Urinary bladder (tissue), 4 donors: Measurements from ENCODE around the gene TTC21A. TPM values are rescaled to one million over a fixed set of nuclear protein-coding genes. Genes with fewer than 3 reads are reported as not detected.

Experiments
- DNase-seq: peaks from one replicate; pipeline ENCODE4 v3.0.0-alpha.2; 2015; ENCODE audit errors: extremely low spot score
- H3K27ac ChIP-seq: one replicate; pipeline ENCODE4 v1.5.1; 2013; ENCODE audit warnings: low read depth, mild to moderate bottlenecking, moderate library complexity
- H3K36me3 ChIP-seq: one replicate; pipeline ENCODE4 v1.6.1; 2013; ENCODE audit warnings: mild to moderate bottlenecking, moderate library complexity; ENCODE audit not compliant: insufficient read depth
- H3K4me1 ChIP-seq: one replicate; pipeline ENCODE4 v1.6.1; 2013; ENCODE audit warnings: mild to moderate bottlenecking, moderate library complexity; ENCODE audit not compliant: insufficient read depth
- H3K4me3 ChIP-seq: one replicate; pipeline ENCODE4 v1.5.1; 2013; ENCODE audit warnings: low read depth, low read length
- WGBS: extraction: QIAGEN DNeasy Blood & Tissue Kit; methylation state at CpG from one replicate; pipeline ENCODE4 v1.1.7; 2013; 5-methylcytosine and 5-hydroxymethylcytosine counted together
- polyA plus RNA-seq: library from polyadenylated mRNA; stranded (reverse); fragments of 200-250 nt; gene quantifications from one replicate; pipeline ENCODE4 v1.2.3, GENCODE V29; 2013
- small RNA-seq: library from RNA; depleted of rRNA; stranded (forward); fragments of <200 nt; gene quantifications from one replicate; pipeline ENCODE3, GENCODE V24; 2014
- total RNA-seq: library from RNA; depleted of rRNA; stranded (reverse); fragments of >200 nt; gene quantifications from one replicate; pipeline ENCODE4 v1.2.3, GENCODE V29; 2014
- donor health status: healthy with polysubstance abuse.
- donor health status: healthy.

The TTC21A gene
- total and polyA plus RNA-seq, 2 donors: 3.3 to 4.3 TPM

DNA sequence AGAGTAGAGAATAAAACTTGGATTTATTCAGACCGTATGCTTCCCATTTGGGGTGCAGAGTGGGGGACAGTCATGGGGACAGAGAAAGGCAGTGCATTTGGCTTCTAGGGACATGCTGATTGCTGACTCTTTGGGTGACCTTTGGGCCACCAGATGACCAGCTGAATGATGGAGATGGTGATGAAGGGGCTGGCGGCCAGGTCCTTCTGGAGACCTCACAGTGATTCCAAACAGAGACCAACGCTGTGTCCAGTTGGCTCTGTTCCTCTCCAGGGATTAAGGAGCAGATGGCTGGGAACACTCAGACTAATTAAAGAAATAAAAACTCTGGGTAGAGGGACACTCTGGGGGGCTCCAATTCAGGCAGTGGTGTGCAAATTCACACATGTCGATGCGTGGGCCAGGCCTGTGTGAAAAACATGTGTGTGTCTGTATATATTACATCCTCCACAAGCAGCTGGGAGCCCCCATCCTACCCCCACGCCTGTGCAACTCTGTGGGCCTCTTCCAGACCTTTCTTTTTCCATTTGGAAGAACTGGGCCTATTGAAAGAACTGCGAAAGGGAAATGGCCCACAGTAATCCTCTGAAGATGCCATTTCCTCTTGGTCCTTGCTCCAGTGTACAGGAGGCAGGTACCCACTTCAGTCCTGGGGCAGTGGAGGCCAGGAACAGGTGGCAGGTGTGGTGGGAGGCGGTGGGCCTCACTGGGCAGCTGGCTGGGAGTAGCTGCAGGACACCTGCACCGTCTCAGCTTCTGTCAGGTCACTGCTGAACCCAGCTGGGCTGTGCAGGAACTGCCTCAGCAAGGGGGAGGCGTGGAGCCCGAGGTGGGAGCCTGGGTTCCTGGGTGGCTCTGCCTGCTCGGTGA is 76.0 kb downstream of the TTC21A start:
- Histone ChIP-seq H3K36me3 (no peaks in the 10 kb centered on the region), H3K4me1 (no peaks in the 10 kb centered on the region), H3K4me3 (no peak overlapping the region), H3K27ac (peak overlapping the region; percentile 63)
- DNase-seq: no peak
- 55% methylated on average over 12 of the region's 12 CpGs for WGBS

DNA sequence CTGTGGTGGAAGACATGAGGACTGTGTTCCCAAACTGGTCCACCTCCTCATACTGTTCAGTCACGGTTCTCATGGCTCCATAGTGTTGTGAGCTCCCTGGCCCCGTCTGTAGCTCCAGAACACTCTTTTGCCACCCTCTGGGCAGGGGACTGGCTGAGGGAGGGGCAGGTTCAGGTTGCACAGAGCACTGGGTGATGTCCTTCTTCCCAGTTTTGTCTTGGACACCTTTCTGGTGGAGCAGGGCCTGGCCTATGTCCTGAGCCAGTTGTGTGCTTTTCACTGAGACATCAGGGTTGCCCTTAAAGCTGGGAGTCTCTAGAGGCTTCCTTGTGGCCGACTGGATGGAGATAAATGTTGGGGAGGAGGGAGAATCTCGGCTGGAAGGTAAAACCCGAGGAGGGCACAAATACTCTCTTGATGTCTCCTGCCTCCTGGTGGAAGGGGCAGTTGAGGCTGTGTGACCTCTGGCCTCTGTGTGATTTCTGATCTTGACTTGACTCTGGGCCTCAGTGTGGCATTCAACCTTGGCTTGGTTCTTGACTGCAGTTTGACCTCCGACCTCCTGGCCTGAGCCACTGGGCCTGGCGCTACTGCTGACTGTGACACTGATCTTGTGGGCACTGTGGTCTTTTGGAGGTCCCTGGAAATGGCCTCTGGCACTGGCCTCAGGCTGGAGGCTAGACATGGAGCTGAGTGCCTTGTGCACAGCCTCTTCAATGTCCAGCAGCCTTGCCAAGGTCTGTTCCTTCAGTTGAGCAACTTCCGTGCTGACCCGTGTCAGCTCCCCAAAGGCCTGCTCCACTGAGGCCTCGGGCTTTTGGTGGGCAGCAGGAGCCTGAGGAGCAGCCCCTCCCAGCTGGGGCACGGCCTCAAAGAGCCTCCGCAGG is 76.8 kb downstream of the TTC21A start:
- H3K27ac ChIP-seq: no peak overlapping the region
- WGBS: 79% methylated on average over 12 of the region's 12 CpGs

DNA sequence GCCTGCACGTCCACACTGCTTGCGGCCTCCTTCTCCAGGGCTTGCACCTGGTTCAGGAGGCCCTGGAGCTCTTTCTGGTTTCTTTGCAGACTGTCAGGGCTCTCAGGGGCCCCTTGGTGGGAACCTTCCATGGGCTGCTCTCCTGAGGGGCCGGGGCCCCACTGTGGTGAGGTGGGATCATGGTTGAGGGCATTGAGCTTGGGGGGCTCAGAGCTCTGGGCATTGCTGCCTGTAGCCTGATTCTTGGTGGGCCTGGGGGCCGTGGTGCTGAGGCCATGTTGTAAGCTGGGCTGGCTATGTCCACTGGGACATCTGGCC is 77.4 kb downstream of the TTC21A start:
- H3K4me1 ChIP-seq: no peaks in the 10 kb centered on the region
- 96% methylated on average over 4 of the region's 4 CpGs for WGBS
- H3K36me3 ChIP-seq: no peaks in the 10 kb centered on the region
- DNase-seq: no peak
- no peak overlapping the region for H3K27ac ChIP-seq
- no peak overlapping the region for H3K4me3 ChIP-seq

More for the DNA sequence above, 76.8 kb downstream of the TTC21A start:
- DNase-seq: no peak
- H3K36me3 ChIP-seq: no peaks in the 10 kb centered on the region
- no peak overlapping the region for H3K4me3 ChIP-seq
- H3K4me1 ChIP-seq: no peaks in the 10 kb centered on the region

DNA sequence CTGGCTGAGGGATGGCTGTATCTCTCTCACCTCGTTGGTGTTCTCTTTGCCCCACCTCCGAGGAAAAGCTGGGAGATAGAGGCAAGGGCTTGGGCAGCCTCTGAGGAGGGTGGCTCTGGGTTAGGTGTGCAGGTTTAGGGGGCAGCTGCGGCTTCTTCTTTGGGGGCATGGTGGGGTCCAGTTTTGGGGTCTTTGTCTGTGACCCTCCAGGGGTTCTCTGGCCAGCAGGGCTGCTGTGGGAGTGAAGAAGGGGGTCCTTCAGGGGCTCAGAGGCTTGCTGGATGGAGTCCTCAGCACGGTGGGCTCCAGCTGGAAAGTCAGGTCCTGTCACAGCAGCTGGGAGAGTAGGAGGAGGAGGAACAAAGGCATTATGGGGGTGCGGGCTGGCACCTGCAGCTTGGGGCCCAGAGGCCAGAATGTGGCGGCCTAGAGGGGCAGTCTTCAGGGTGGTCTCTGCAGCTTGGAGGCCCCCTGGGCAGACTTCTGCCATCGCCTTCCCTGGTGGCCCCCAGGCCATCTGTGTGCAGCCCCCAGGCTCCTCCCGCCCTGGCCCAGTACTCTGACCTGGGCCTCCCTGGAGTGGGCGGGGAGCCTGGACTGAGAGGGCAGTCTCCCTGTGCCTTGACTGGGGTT is 78.0 kb downstream of the TTC21A start:
- Histone ChIP-seq H3K27ac (no peak overlapping the region), H3K36me3 (no peaks in the 10 kb centered on the region), H3K4me1 (no peaks in the 10 kb centered on the region), H3K4me3 (no peak overlapping the region)
- 94% methylated on average over 9 of the region's 9 CpGs for WGBS
- no peak for DNase-seq

DNA sequence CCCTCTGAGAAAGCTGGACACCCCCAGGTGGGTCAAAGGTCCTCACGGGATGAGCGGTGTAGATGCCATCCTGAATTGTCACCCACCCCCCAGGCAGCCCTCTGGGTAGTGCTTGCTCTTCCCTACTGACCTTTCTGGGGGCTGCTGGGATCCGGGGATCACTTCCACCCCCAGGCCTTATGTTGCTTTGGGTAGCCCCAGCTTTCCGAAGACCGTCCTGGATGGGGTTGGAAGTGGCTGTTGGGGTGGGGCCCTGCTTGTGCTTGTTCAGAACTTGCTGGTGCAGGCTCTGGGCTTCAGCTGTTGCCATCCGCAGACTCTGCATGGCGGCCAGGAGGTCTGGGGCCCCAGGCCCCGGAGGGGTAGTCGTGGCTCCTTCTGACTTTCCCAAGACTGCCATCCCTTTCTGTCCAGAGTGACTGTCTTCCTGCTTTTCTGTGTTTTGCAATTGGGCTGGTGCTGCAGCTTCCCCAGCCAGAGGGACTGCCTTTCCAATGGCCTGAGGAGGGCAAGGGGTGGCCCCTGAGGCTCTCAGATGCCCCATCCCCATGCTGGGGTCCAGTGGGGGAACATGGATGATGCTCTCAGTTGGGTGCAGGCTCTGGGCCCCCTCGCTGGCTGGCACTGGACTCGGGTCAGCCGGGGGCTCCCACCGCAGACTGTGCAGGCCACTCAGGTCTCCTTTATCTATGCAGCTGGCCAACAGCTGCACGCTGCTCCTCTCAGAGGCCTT is 78.6 kb downstream of the TTC21A start:
- H3K27ac ChIP-seq: no peak overlapping the region
- H3K4me3 ChIP-seq: no peak overlapping the region
- no peaks in the 10 kb centered on the region for H3K4me1 ChIP-seq
- no peak for DNase-seq
- no peaks in the 10 kb centered on the region for H3K36me3 ChIP-seq
- 85% methylated on average over 14 of the region's 14 CpGs for WGBS

DNA sequence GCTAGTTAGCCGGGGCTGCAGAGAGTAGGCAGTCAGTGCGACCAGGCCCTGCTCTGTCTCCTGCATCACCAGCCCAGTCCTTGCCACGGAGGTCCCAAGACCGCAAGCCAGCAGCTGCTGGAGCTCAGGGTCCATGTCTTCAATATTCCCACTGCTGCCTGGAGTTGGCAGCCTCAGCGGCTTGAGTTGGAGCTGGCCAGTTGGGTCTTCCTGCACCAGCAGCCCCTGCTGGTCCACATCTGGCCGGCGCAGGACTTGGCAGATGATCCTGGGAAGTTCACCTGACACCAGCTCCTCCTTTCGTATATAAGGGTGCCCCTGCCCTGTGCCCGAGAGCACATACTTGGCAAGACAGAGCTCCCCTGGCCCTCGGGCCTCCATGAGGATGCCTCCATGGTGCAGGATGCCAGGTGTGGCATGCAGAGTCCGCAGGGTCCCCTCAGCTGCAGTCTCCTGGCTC is 79.2 kb downstream of the TTC21A start:
- WGBS: 85% methylated on average over 11 of the region's 11 CpGs
- no peak for DNase-seq
- H3K4me1 ChIP-seq: no peaks in the 10 kb centered on the region
- no peaks in the 10 kb centered on the region for H3K36me3 ChIP-seq
- no peak overlapping the region for H3K4me3 ChIP-seq
- H3K27ac ChIP-seq: no peak overlapping the region

DNA sequence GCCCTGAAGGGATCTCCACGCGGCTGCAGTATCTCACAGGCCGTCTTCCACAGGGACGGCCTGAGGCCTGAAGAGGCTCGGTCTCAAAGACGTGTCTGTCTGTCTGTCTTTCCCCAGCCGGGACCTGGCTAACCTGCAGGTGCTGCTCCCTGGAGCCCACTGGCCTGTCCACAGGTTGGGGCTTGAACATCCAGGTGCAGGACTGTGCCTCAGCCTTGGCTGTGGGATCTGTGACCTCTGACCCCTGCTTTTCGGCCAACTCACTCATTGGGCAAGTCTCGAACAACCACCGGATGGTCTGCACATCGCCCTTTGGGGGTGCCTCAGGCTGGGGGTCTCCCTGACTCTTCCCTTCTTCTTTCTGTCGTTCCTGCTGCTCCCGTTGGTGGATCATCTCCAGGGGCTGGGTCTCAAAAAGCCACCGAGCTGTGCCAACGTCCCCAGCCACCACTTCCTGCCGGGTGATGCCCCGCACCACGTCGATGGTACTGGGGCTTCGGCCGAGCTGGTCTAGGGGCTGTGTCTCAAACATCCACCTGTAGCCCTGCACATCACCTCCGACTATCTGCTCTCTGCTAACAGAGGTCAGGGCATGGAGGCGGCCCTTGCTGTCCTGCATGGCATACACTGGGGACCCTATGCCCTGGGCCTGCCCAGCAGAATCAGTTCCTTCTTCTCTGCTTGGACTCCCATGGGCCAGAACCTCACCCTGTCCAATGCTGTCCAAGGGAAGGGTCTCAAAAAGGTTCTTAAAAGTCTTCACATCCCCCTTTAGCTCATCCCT is 80.1 kb downstream of the TTC21A start:
- H3K4me3 ChIP-seq: no peak overlapping the region
- no peaks in the 10 kb centered on the region for H3K36me3 ChIP-seq
- no peaks in the 10 kb centered on the region for H3K4me1 ChIP-seq
- WGBS: 94% methylated on average over 23 of the region's 23 CpGs
- no peak overlapping the region for H3K27ac ChIP-seq
- DNase-seq: no peak

Small RNA genes lying within 50 kb of the gene (small RNA-seq; reads per million reads assigned to genes)
- gene RF00017: not detected

Other genes with a start within 250 kb of the TTC21A start
- 11.8 TPM for gene SCN11A, start 55.7 kb upstream of the TTC21A start, total RNA-seq
- gene SCN11A, start 55.7 kb upstream of the TTC21A start, polyA plus RNA-seq: 0.32 TPM
- 66.9 TPM for gene WDR48, start 55.7 kb upstream of the TTC21A start, total RNA-seq
- 25.7 TPM for gene WDR48, start 55.7 kb upstream of the TTC21A start, polyA plus RNA-seq
- gene GORASP1, start 53 bp upstream of the TTC21A start, total RNA-seq: 28.2 TPM
- gene GORASP1, start 53 bp upstream of the TTC21A start, polyA plus RNA-seq: 61.6 TPM
- 13.7 TPM for gene CSRNP1, start 45.9 kb downstream of the TTC21A start, total RNA-seq
- 90.2 TPM for gene CSRNP1, start 45.9 kb downstream of the TTC21A start, polyA plus RNA-seq
- 1.1 TPM for gene XIRP1, start 84.9 kb downstream of the TTC21A start, total RNA-seq
- 0.03 TPM for gene XIRP1, start 84.9 kb downstream of the TTC21A start, polyA plus RNA-seq
- gene CX3CR1, start 172.4 kb downstream of the TTC21A start, total RNA-seq: 5.6 TPM
- 0.24 TPM for gene CX3CR1, start 172.4 kb downstream of the TTC21A start, polyA plus RNA-seq
- gene CCR8, start 222.0 kb downstream of the TTC21A start, total RNA-seq: not detected
- gene CCR8, start 222.0 kb downstream of the TTC21A start, polyA plus RNA-seq: not detected